B cell (primary cell): ENCODE results near the gene MTX3. TPM values are rescaled to one million over a fixed set of nuclear protein-coding genes. Genes with fewer than 3 reads are reported as not detected.

Experiments
- ATAC-seq: fragments of 200-7000 bp; cut with Tn5 transposase; one replicate; pipeline ENCODE4 v1.10.0; 2021; ENCODE audit warnings: low read depth, mild to moderate bottlenecking, moderate number of reproducible peaks, moderate library complexity
- CTCF ChIA-PET: fragments of 350-600 bp; sonication (Branson Sonifier 250); formaldehyde crosslinking; loops from one replicate; lab custom pipeline; 2021; ENCODE audit warnings: antibody characterized with exemption, inconsistent platforms; lab: Charles Lee
- POLR2A ChIA-PET: fragments of 350-600 bp; sonication (Branson Sonifier 250); formaldehyde crosslinking; loops from one replicate; lab custom pipeline; 2021; ENCODE audit warnings: antibody characterized with exemption; lab: Charles Lee
- DNase-seq: peaks from one replicate; pipeline ENCODE4 v3.0.0; 2013
- H2AFZ ChIP-seq: 2 replicates; pipeline ENCODE4 v1.6.1; 2012; ENCODE audit warnings: mild to moderate bottlenecking, low read depth, low read length; ENCODE audit not compliant: insufficient read depth, poor library complexity, severe bottlenecking
- H3K27ac ChIP-seq, 2 donors: 1 replicate in 1 of 2; 2 replicates in 1 of 2; pipeline ENCODE4 v1.5.1; 2012 to 2013; ENCODE audit warnings: low read length in 2 of 2, mild to moderate bottlenecking in 2 of 2, moderate library complexity in 1 of 2
- H3K27me3 ChIP-seq, 4 experiments: fragments of 200-600 bp in 1 of 4; sonication (generic) in 1 of 4; replicated peaks in 1 of 4; 1 replicate in 2 of 4; 2 replicates in 2 of 4; pipeline versions ENCODE4 v1.6.1 to v1.7.0; 2013 to 2016; ENCODE audit warnings: low read length in 3 of 4, mild to moderate bottlenecking in 2 of 4, mixed read lengths in 1 of 4, moderate library complexity in 1 of 4; ENCODE audit not compliant: insufficient read depth in 4 of 4, control insufficient read depth in 3 of 4; ENCODE audit errors: control extremely low read depth in 1 of 4
- H3K36me3 ChIP-seq, 2 experiments: replicated peaks in 1 of 2; 1 replicate in 1 of 2; 2 replicates in 1 of 2; pipeline versions ENCODE4 v1.6.1 to v1.7.1; 2013; ENCODE audit warnings: low read length in 1 of 2; ENCODE audit not compliant: insufficient read depth in 2 of 2, control insufficient read depth in 1 of 2; ENCODE audit errors: control extremely low read depth in 1 of 2, extremely low read depth in 1 of 2
- H3K4me1 ChIP-seq, 2 donors: fragments of 200-600 bp in 1 of 2; sonication (generic) in 1 of 2; 1 replicate in 1 of 2; 2 replicates in 1 of 2; pipeline versions ENCODE4 v1.5.1 to v1.6.1; 2013 to 2017; ENCODE audit warnings: low read length in 2 of 2; ENCODE audit not compliant: control insufficient read depth in 2 of 2, insufficient read depth in 2 of 2
- H3K4me2 ChIP-seq: replicated peaks from 2 replicates; pipeline ENCODE3; 2012; ENCODE audit warnings: mild to moderate bottlenecking, low read depth, low read length; ENCODE audit not compliant: poor library complexity, severe bottlenecking
- H3K4me3 ChIP-seq, 5 experiments: fragments of 200-600 bp in 1 of 5; sonication (generic) in 1 of 5; 1 replicate in 3 of 5; 2 replicates in 2 of 5; pipeline versions ENCODE4 v1.5.1 to v1.7.0; 2011 to 2016; ENCODE audit warnings: low read length in 4 of 5, mild to moderate bottlenecking in 4 of 5, low read depth in 2 of 5, control low read depth in 1 of 5, moderate library complexity in 1 of 5; ENCODE audit not compliant: insufficient read depth in 1 of 5; ENCODE audit errors: control extremely low read depth in 1 of 5, extremely low read depth in 1 of 5
- H3K79me2 ChIP-seq: fragments of 200-600 bp; sonication (generic); one replicate; pipeline ENCODE4 v1.6.0; 2016; ENCODE audit warnings: low read length; ENCODE audit not compliant: control insufficient read depth, insufficient read depth
- H3K9ac ChIP-seq: fragments of 200-600 bp; sonication (generic); 2 replicates; pipeline ENCODE4 v1.6.1; 2017; ENCODE audit warnings: mild to moderate bottlenecking, low read length, moderate library complexity
- H3K9me3 ChIP-seq, 3 donors: one replicate each; pipeline versions ENCODE4 v1.6.1 to v1.7.1; 2013; ENCODE audit warnings: low read length in 2 of 3; ENCODE audit not compliant: control insufficient read depth in 2 of 3, insufficient read depth in 1 of 3; ENCODE audit errors: control extremely low read depth in 1 of 3
- H4K20me1 ChIP-seq: 2 replicates; pipeline ENCODE4 v1.6.0; 2012; ENCODE audit warnings: mild to moderate bottlenecking, low read length; ENCODE audit not compliant: insufficient read depth, control insufficient read depth, poor library complexity, severe bottlenecking
- H3K27ac Mint-ChIP-seq: one replicate; pipeline ENCODE4 v1.8.0; 2021; ENCODE audit warnings: mixed read lengths
- H3K27me3 Mint-ChIP-seq: one replicate; pipeline ENCODE4 v1.8.0; 2021; ENCODE audit warnings: mixed read lengths
- H3K4me1 Mint-ChIP-seq: one replicate; pipeline ENCODE4 v1.8.0; 2021; ENCODE audit warnings: mixed read lengths
- H3K4me3 Mint-ChIP-seq: one replicate; pipeline ENCODE4 v1.8.0; 2021; ENCODE audit warnings: mixed read lengths
- H3K9me3 Mint-ChIP-seq: one replicate; pipeline ENCODE4 v1.8.0; 2022; ENCODE audit warnings: mixed read lengths; ENCODE audit not compliant: insufficient read depth
- CTCF ChIP-seq: fragments of 200-600 bp; IDR thresholded peaks from one replicate; pipeline ENCODE4 v1.8.0; 2022; ENCODE audit warnings: antibody characterized with exemption, mild to moderate bottlenecking
- EZH2 ChIP-seq: IDR thresholded peaks from 2 replicates; pipeline ENCODE4 v1.6.1; 2012; ENCODE audit warnings: borderline replicate concordance, low read depth, mild to moderate bottlenecking, moderate library complexity, low read length; ENCODE audit not compliant: insufficient read depth, poor library complexity, severe bottlenecking
- WGBS: methylation state at CpG from one replicate; pipeline ENCODE4 v1.1.5; 2013; ENCODE audit warnings: missing lambda C conversion rate; ENCODE audit not compliant: insufficient coverage; 5-methylcytosine and 5-hydroxymethylcytosine counted together
- intact Hi-C: fragments of 100-400 bp; cut with micrococcal nuclease; formaldehyde crosslinking; loops from one replicate; pipeline ENCODE4 v1.10.0; 2022
- polyA plus RNA-seq: library from polyadenylated mRNA; depleted of rRNA; stranded (reverse); fragments of >200 nt; gene quantifications from 2 replicates; pipeline ENCODE4 v1.2.3, GENCODE V29; 2012
- total RNA-seq, 2 donors: library from RNA; stranded (reverse); fragments of 120-200 nt in 1 of 2; gene quantifications; 1 replicate in 1 of 2; 2 replicates in 1 of 2; pipeline versions ENCODE4 v1.2.3 to v1.2.4, GENCODE V29; 2013 to 2022

Gene MTX3
- total and polyA plus RNA-seq, 2 donors (not counting 1 experiment from before 2014, with no cell fraction given): 7.9 to 21.0 TPM

- intact Hi-C loops: no loop called here
- Histone ChIP-seq H3K9ac (no peak overlapping the region), H3K9me3 (peaks cover 0 to 4% (median 0%) of the 10 kb centered on the region in 3 donors), H3K4me3 (no peak overlapping the region), H3K27me3 (no peaks in the 10 kb centered on the region), H3K27ac (no peak overlapping the region), H2AFZ (no peak overlapping the region), H3K4me2 (no peak overlapping the region), H3K79me2 (peaks cover 2% of the 10 kb centered on the region), H3K4me1 (peaks cover 13 to 22% of the 10 kb centered on the region in 2 donors), H4K20me1 (no peaks in the 10 kb centered on the region), H3K36me3 (peaks cover 10 to 41% of the 10 kb centered on the region in 2 experiments)
- DNase-seq (no peak), ATAC-seq (no peak)
- Mint-ChIP-seq H3K27ac (no peak overlapping the region), H3K4me3 (no peak overlapping the region), H3K4me1 (peaks cover 26% of the 10 kb centered on the region), H3K9me3 (no peaks in the 10 kb centered on the region), H3K27me3 (no peaks in the 10 kb centered on the region)
- TF ChIP-seq EZH2 (no peak), CTCF (no peak)
- ChIA-PET CTCF (no interaction called here), POLR2A (no interaction called here)
Observed at GRCh38 chr5:79984363-79984762, 6.7 kb downstream of the MTX3 start.

- Histone ChIP-seq H3K27ac (no peak overlapping the region), H3K36me3 (peaks cover 12 to 41% of the 10 kb centered on the region in 2 experiments)
- no peak for ATAC-seq
Observed at GRCh38 chr5:79983618-79984017, 7.4 kb downstream of the MTX3 start.

More at GRCh38 chr5:79983618-79984017, 7.4 kb downstream of the MTX3 start:
- no peaks in the 10 kb centered on the region for H3K27me3 ChIP-seq
- H3K79me2 ChIP-seq: peaks cover 2% of the 10 kb centered on the region
- H3K4me3 ChIP-seq: no peak overlapping the region
- peaks cover 13 to 22% of the 10 kb centered on the region in 2 donors for H3K4me1 ChIP-seq
- intact Hi-C loops: no loop called here
- no peaks in the 10 kb centered on the region for H3K9me3 Mint-ChIP-seq
- ChIA-PET CTCF (interaction anchor here (0.6 kb wide), 1 partner anchor 209 kb away, joined by 3 read pairs; no protein-coding TSS in a partner anchor), POLR2A (no interaction called here)
- no peaks in the 10 kb centered on the region for H4K20me1 ChIP-seq
- no peak overlapping the region for H3K9ac ChIP-seq
- no peak overlapping the region for H3K4me2 ChIP-seq
- 82% methylated on average over 2 of the region's 7 CpGs for WGBS
- no peak overlapping the region for H3K27ac Mint-ChIP-seq
- no peaks in the 10 kb centered on the region for H3K27me3 Mint-ChIP-seq
- H3K4me3 Mint-ChIP-seq: no peak overlapping the region
- H3K9me3 ChIP-seq: peaks cover 0 to 4% (median 0%) of the 10 kb centered on the region in 3 donors
- H3K4me1 Mint-ChIP-seq: peaks cover 26% of the 10 kb centered on the region
- TF ChIP-seq CTCF (no peak), EZH2 (no peak)
- DNase-seq: no peak
- no peak overlapping the region for H2AFZ ChIP-seq
